Stomach (tissue), 4 donors: ENCODE measurements around the gene DPP6.
"Not testable (repeated sequence)": the region's sequence is repeated elsewhere in the genome, so short reads cannot be mapped to it uniquely, and the experiment has no call there.

ENCODE experiments used
- EP300 ChIP-seq: sonication (generic); formaldehyde crosslinking; IDR thresholded peaks from one replicate; pipeline ENCODE4 v1.6.1; 2017; ENCODE audit warnings: antibody characterized with exemption
- TF ChIP-seq, protein P1 (sequence below), 7 experiments: fragments of 450-650 bp in 4 of 7; fragments of 200-600 bp in 3 of 7; sonication (generic) in 3 of 7; IDR thresholded peaks; one replicate each; pipeline ENCODE4 v1.5.1; 2016 to 2019; ENCODE audit warnings: antibody characterized with exemption in 7 of 7, control low read depth in 2 of 7, mild to moderate bottlenecking in 1 of 7

DNA sequence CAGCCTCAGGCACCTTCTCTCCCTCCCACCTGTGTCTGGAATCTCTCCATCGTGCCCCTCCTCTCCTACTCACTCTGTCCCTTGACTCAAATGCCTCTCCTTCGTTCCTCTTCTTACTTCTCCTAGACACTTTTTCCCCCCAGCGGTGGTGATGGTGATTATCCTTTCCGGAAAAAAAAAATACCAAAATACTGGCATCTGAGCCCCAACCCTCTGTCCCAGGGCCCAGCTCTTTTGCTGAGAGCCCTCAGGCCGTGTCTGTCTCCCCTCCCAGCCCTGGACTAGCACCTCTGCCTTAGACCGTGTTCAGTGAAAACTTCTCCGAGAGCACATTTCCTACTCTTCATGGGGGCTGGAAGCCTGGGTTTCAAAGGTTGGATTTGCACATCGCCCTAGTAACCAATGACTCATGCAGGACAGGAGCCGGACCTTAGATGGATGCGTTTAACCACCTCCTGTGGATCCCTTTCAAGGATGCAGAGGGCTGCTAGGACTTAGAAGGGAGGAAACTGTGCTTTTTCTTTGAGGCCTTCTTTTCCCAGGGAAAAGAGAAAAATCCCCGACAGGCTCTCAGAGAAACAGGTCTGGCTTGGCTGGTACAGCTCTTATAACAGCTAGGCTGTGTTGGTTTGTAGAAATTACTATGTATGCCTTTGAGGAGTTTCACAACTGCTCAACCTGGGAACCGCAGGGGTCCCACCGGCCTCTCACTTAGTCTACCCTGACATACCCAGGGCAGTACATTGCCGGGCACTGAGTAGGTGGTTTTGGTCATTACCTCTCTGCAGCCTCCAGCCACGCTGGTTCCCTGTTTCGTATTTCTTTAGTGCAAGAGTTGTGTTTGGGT, 1.5 kb downstream of the DPP6 start:
- TF ChIP-seq EP300: not testable (repeated sequence)
- TF ChIP-seq, protein P1, sequence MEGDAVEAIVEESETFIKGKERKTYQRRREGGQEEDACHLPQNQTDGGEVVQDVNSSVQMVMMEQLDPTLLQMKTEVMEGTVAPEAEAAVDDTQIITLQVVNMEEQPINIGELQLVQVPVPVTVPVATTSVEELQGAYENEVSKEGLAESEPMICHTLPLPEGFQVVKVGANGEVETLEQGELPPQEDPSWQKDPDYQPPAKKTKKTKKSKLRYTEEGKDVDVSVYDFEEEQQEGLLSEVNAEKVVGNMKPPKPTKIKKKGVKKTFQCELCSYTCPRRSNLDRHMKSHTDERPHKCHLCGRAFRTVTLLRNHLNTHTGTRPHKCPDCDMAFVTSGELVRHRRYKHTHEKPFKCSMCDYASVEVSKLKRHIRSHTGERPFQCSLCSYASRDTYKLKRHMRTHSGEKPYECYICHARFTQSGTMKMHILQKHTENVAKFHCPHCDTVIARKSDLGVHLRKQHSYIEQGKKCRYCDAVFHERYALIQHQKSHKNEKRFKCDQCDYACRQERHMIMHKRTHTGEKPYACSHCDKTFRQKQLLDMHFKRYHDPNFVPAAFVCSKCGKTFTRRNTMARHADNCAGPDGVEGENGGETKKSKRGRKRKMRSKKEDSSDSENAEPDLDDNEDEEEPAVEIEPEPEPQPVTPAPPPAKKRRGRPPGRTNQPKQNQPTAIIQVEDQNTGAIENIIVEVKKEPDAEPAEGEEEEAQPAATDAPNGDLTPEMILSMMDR (IDR thresholded peaks at IDR 0.05): not testable (repeated sequence)
